ENCODE measurements around the gene VWDE.
A peak's percentile ranks its signal among the peaks of the same experiment; 100 is the strongest.

VWDE gene

DNA sequence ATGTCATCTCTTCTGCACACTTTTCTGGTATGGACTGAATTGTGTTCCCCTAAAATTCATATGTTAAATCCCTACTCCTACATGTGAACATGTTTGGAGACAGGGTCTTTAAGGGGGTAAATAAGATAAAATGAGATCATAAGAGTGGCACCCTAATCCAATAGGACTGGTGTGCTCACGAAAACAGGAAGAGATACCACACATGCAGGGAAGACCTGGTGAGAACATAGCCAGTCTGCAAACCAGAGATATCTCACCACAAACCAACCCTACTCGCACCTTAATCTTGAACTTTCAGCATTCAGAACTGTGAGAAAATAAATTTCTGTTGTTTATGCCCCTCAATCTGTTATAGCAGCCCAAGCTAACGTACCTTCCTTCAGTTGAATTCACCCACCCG lies 51.8 kb downstream of the VWDE start:
- no peak for DNase-seq (ENCODE audit: low read depth)
- no peak overlapping the region for H3K4me3 ChIP-seq (ENCODE audit: low read depth, low read length)

DNA sequence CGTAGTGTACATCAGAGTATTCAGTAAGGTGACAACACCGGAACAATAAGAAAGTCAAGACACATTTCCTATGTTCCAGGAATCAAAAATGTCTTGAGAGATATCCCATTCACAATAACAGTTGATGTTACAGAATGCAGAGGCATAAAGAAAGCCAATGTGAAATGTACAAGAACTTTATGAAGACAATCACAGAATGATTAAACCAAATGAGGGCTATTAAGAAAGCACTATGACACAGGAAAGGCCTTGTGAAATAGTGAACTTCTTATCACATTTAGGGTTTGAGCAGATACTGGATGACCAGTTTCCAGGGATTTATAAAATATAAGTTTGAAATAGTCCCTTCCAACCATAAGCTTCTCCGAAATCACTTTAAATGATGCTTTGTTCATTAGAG lies 52.7 kb downstream of the VWDE start:
- no peak for DNase-seq (ENCODE audit: low read depth)
- no peak overlapping the region for H3K4me3 ChIP-seq (ENCODE audit: low read depth, low read length)

GRCh38 chr7:12337095-12337494 lies 66.6 kb downstream of the VWDE start:
- DNase-seq (ENCODE audit: low read depth) = no peak
- no peak overlapping the region for H3K4me3 ChIP-seq (ENCODE audit: low read depth, low read length)

DNA sequence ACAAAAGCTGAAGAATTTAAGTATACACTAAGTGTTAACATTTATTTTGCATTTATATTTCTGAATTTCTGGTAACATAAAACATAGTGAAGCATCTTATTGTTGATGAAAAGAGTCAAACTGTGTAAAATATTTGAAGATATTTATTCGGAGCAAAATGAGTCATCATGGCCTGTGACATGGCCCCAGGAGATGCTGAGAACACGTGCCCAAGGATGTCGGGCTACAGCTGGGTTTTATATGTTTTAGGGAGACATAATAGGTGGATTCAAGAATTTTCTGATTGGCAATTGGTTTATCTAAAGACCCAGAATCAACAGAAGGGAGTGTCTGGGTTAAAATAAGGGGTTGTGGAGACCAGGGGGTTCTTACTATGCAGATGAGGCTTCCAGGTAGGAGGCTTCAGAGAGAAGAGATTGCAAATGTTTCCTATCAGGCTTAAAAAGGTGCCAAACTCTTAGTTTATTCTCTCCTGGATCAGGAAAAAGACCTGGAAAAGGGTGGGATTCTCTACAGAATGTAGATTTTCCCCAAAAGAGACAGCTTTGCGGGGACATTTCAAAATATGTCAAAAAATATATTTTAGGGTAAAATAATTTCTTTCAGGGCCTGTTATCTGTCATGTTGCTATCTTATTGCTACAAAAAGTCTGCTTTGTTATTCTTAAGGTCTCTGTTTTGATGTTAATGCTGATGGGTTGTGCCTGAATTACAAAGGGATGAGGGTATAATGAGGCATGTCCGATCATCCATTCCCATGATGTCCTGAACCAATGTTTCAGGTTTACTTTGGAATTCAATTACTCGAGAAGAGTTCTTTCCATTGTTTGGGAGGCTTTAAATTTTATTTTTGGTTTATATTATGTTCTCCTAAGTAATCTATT lies 74.5 kb downstream of the VWDE start:
- no peak overlapping the region for H3K4me3 ChIP-seq (ENCODE audit: low read depth, low read length)
- no peak for DNase-seq (ENCODE audit: low read depth)

GRCh38 chr7:12327922-12328321 lies 75.7 kb downstream of the VWDE start:
- H3K4me3 ChIP-seq (ENCODE audit: low read depth, low read length) = no peak overlapping the region

DNA sequence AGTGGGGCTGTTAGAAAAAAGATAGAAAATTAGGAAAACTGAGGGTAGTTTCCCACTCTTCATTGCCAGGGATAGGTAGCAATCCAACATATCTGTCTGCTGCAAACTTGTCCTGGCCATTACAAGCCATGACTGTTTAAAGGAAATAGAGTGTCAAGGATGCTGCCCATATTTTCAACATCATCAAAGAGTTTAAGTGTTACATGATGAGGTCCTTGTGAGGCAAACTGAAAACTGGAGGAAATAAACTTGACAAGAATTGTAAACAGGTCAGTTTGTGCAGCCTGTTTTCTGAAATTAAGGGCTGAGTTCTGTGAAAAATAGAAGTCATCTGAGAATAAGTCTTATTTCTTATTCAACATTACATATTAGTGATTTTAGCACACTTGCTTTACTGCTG lies 78.0 kb downstream of the VWDE start:
- H3K4me3 ChIP-seq (ENCODE audit: low read depth, low read length) = no peak overlapping the region
- DNase-seq (ENCODE audit: low read depth) = no peak

More at GRCh38 chr7:12327922-12328321, 75.7 kb downstream of the VWDE start:
- no peak for DNase-seq (ENCODE audit: low read depth)

DNA sequence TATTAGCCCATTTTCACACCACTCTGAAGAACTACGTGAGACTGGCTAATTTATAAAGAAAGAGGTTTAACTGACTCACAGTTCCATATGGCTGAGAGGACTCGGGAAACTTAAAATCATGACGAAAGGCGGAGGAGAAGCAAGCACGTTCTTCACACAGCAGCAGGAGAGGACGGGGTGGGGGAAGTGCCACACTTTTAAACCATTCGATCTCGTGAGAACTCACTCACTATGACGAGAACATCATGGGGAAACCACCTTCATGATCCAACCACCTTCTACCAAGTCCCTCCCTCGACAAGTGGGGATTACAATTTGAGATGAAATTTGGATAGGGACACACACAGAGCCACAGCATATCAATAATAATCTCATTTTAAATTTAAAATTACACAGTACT lies 80.2 kb downstream of the VWDE start:
- no peak for DNase-seq (ENCODE audit: low read depth)

GRCh38 chr7:12322903-12323300 lies 80.8 kb downstream of the VWDE start:
- H3K4me3 ChIP-seq (ENCODE audit: low read depth, low read length) = no peak overlapping the region
- no peak for DNase-seq (ENCODE audit: low read depth)

More for the DNA sequence above, 80.2 kb downstream of the VWDE start:
- H3K4me3 ChIP-seq (ENCODE audit: low read depth, low read length) = no peak overlapping the region

- H3K4me3 ChIP-seq (ENCODE audit: low read depth, low read length) = no peak overlapping the region
- DNase-seq (ENCODE audit: low read depth) = no peak
Observed at GRCh38 chr7:12322284-12322902, 81.3 kb downstream of the VWDE start.

GRCh38 chr7:12320987-12321647 lies 82.5 kb downstream of the VWDE start:
- no peak overlapping the region for H3K4me3 ChIP-seq (ENCODE audit: low read depth, low read length)
- DNase-seq (ENCODE audit: low read depth) = peak; percentile 7

DNA sequence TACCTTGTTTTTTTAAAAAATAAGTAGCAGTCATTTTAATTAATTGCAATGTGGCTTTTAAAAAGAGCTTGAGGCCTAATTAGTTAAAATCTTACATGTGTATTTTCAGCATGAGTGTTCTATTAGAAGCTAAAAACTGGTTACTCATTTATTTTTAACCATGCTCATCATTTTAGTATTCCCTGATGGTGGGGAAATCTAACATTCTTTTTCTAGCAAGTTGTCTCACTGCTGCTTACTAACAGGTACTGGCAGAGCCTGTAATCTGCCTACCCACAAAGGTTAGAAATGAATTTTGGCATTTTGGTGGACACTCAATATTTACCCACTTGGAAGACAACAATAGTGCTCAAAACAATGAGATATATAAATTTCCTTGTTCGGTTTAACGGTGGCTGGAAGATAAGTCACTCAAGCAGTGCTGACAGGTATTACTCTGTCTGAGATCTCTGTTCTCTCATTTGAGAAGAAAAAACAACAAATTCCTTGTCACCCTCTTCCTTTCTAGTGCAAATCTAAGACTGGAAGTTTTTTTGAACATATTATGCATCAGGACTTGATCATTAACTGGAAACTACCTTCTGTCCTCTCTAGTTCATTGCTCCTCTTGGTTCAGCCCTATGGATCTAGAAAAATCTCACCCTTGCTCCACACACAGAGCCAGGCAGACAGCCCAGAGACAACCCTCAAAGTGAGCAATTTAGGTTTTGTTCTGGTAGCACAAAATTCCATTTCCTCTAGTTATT lies 83.3 kb downstream of the VWDE start:
- DNase-seq (ENCODE audit: low read depth) = no peak
- H3K4me3 ChIP-seq (ENCODE audit: low read depth, low read length) = no peak overlapping the region

DNA sequence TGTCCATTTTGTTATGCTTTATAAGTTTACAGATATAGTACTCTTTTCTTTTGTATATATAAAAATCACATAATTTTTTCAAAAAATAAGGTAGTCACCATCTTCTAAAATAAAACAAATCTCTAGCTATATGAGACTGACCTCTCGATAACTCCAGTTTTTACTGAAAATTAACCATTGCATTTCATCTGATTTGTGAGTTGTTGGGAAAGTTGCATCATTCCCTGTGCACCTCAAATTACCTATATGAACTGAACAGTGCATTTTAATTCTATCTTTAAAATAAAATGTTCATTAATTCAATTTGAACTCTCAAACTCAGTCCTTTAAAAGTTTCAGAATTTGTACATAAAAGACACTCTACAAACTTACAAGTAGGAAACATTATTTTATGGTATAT lies 86.0 kb downstream of the VWDE start:
- DNase-seq (ENCODE audit: low read depth) = no peak
- H3K4me3 ChIP-seq (ENCODE audit: low read depth, low read length) = no peak overlapping the region

DNA sequence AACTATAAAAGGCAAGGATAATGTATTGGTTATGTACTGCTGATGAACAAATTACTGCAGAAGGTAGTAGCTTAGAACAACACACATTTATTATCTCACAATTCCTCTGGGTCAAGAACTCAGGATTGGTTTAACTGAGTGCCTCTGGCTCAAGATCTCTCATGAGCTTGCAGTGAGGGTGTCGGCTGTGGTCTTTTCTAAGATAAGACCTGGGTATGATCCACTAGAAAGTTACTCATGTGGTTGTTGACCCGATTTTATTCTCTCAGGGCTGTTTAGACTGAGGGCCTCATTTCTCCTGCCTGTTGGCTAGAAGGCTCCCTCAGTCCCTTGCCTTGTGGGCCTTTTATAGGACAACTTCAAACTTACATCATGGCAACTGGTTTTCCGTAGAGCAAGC lies 86.7 kb downstream of the VWDE start:
- H3K4me3 ChIP-seq (ENCODE audit: low read depth, low read length) = no peak overlapping the region
- DNase-seq (ENCODE audit: low read depth) = no peak

DNA sequence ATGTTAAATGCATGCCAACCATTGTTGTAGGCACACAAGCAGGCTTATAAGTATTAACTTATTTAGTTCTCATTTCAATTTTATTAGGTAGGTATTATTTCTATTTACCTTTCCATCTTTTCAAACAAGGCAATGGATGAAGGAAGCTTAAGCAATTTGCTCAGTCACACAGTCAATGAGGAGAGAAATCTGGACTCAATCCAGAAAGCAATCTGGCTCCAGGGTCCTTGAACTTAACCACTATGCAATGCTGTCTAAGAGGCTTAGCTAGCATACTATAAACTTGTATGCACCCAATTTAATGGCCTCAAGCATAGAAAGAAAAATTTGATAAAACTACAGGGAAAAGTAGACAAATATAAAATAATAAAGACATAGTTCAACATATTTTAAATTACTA lies 88.6 kb downstream of the VWDE start:
- DNase-seq (ENCODE audit: low read depth) = no peak
- H3K4me3 ChIP-seq (ENCODE audit: low read depth, low read length) = no peak overlapping the region

DNA sequence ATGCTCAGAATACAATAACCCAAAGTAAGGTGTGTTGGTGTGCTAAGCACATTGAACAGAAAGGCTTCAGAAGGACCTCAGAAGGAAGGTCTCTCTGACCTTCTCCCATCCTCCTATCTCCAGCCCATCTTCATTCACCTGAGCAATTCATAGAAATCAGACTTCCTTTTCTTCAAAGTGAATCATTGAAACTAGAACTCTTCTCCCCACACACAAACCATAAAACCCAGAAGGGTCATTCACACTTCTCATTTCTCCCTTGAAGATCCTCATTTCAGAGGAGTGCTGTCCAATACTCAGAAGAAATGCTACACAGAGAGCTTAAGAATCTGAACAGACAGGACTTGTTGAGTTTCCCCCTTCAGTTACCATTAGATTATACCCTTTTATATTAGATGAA lies 89.5 kb downstream of the VWDE start:
- DNase-seq (ENCODE audit: low read depth) = no peak
- no peak overlapping the region for H3K4me3 ChIP-seq (ENCODE audit: low read depth, low read length)

- H3K4me3 ChIP-seq (ENCODE audit: low read depth, low read length) = no peak overlapping the region
- no peak for DNase-seq (ENCODE audit: low read depth)
Observed at GRCh38 chr7:12305502-12305901, 98.2 kb downstream of the VWDE start.

- no peak overlapping the region for H3K4me3 ChIP-seq (ENCODE audit: low read depth, low read length)
- peak; percentile 8 for DNase-seq (ENCODE audit: low read depth)
Observed at GRCh38 chr7:12303495-12303894, 100.2 kb downstream of the VWDE start.

GRCh38 chr7:12303062-12303461 lies 100.6 kb downstream of the VWDE start:
- DNase-seq (ENCODE audit: low read depth) = no peak
- H3K4me3 ChIP-seq (ENCODE audit: low read depth, low read length) = no peak overlapping the region

DNA sequence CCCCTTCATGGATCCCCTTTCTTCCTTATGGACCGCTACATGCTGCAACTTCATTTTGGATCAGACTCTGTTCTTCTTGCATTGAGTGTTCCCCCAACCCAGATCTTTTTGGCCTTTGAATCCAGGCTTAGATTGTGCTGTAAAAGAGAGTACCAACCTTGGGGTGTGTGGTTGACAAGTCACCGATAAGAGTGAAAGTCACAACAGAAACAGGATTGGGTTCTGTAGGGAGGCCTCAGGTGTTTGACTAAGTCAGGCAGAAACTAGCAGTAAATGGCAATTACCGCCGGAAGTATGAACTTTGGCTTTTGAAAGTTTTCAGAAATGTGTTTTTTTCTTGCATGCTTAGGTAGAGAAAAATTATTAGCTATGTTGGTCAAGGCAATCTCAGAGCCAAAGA lies 103.2 kb downstream of the VWDE start:
- H3K4me3 ChIP-seq (ENCODE audit: low read depth, low read length) = no peak overlapping the region
- no peak for DNase-seq (ENCODE audit: low read depth)

GRCh38 chr7:12299367-12299766 lies 104.3 kb downstream of the VWDE start:
- no peak overlapping the region for H3K4me3 ChIP-seq (ENCODE audit: low read depth, low read length)
- no peak for DNase-seq (ENCODE audit: low read depth)

Measured in skeletal muscle cell (primary cell).